T-helper 2 cell (primary cell): ENCODE measurements around the gene FKBP2.
A peak's percentile ranks its signal among the peaks of the same experiment; 100 is the strongest.

ENCODE experiments used
- DNase-seq, 5 experiments: peaks; one replicate each; pipeline versions ENCODE4 v3.0.0 to v3.0.0-alpha.2; 2012 to 2022

The FKBP2 gene

GRCh38 chr11:64249563-64250414 lies 8.9 kb downstream of the FKBP2 start:
- no peak for DNase-seq

- no peak for DNase-seq
These were observed 9.6 kb downstream of the FKBP2 start for GRCh38 chr11:64250415-64251015.

GRCh38 chr11:64251016-64251752 lies 10.3 kb downstream of the FKBP2 start, which contains the start of gene PLCB3:
Gene PLCB3 (plus strand): TSS chr11:64251530. CDS start chr11:64251650, 120 bp downstream.
- DNase-seq, result peak; percentile 40 to 56 (median 49)

- DNase-seq, result no peak
These were observed 10.8 kb downstream of the FKBP2 start for GRCh38 chr11:64251753-64252002.

- DNase-seq, result no peak
These were observed 11.3 kb downstream of the FKBP2 start for GRCh38 chr11:64252003-64252872.

GRCh38 chr11:64253043-64253442 lies 12.1 kb downstream of the FKBP2 start:
- DNase-seq, result no peak

GRCh38 chr11:64253481-64253880 lies 12.6 kb downstream of the FKBP2 start:
- DNase-seq, result no peak

- no peak for DNase-seq
These were observed 13.4 kb downstream of the FKBP2 start for GRCh38 chr11:64254326-64254725.

GRCh38 chr11:64255135-64256128 lies 14.5 kb downstream of the FKBP2 start:
- no peak for DNase-seq

GRCh38 chr11:64256300-64256699 lies 15.4 kb downstream of the FKBP2 start:
- no peak for DNase-seq

- DNase-seq, result no peak
These were observed 17.5 kb downstream of the FKBP2 start for GRCh38 chr11:64258356-64258755.

GRCh38 chr11:64258946-64259532 lies 18.1 kb downstream of the FKBP2 start:
- no peak for DNase-seq

- DNase-seq, result no peak
These were observed 18.7 kb downstream of the FKBP2 start for GRCh38 chr11:64259533-64260067.

- DNase-seq, result no peak
These were observed 19.3 kb downstream of the FKBP2 start for GRCh38 chr11:64260147-64260708.

- no peak for DNase-seq
These were observed 20.7 kb downstream of the FKBP2 start for GRCh38 chr11:64261556-64262080.

GRCh38 chr11:64262271-64263002 lies 21.5 kb downstream of the FKBP2 start:
- peak in 1 of 5 experiments; percentile 2 for DNase-seq

- no peak for DNase-seq
These were observed 22.4 kb downstream of the FKBP2 start for GRCh38 chr11:64263021-64263946.

GRCh38 chr11:64263947-64264317 lies 23.0 kb downstream of the FKBP2 start:
- no peak for DNase-seq
